Measurements from ENCODE around the gene ERC2.

GRCh38 chr3:55735976-55736375, 732.3 kb downstream of the ERC2 start:
- no peak for TF ChIP-seq JUND (CRISPR knock-in tag; IDR thresholded peaks at IDR 0.05)
- TF ChIP-seq SETDB1 (CRISPR knock-in tag; IDR thresholded peaks at IDR 0.05; ENCODE audit: borderline replicate concordance): no peak
- TF ChIP-seq RFX1 (IDR thresholded peaks at IDR 0.05): no peak
- TF ChIP-seq GMEB2 (CRISPR knock-in tag; IDR thresholded peaks at IDR 0.05; ENCODE audit: low read depth): no peak
- no peak for TF ChIP-seq HCFC1 (IDR thresholded peaks at IDR 0.05; ENCODE audit: low read depth, low read length)
- TF ChIP-seq POLR2AphosphoS5 (IDR thresholded peaks at IDR 0.05; ENCODE audit: low read depth, low read length): no peak
- no peak for TF ChIP-seq GPBP1L1 (CRISPR knock-in tag; IDR thresholded peaks at IDR 0.05)
